HG03469 (cell line): Measurements from ENCODE around the gene IRX1.

Experiments
- ATAC-seq: cut with Tn5 transposase; IDR thresholded peaks from one replicate; pipeline ENCODE4 v1.9.1; 2021; ENCODE audit warnings: mild to moderate bottlenecking, moderate library complexity, moderate number of reproducible peaks; ENCODE audit not compliant: unreplicated experiment

The IRX1 gene

GRCh38 chr5:3600106-3601060 is 4.8 kb downstream of the IRX1 start:
- no peak for ATAC-seq

GRCh38 chr5:3601061-3601710 is 5.6 kb downstream of the IRX1 start:
- ATAC-seq: no peak

- ATAC-seq: no peak
These were observed 6.5 kb downstream of the IRX1 start for GRCh38 chr5:3601911-3602782.

- no peak for ATAC-seq
These were observed 7.3 kb downstream of the IRX1 start for GRCh38 chr5:3602785-3603502.

GRCh38 chr5:3604501-3604900 is 8.9 kb downstream of the IRX1 start:
- ATAC-seq: no peak

- no peak for ATAC-seq
These were observed 9.8 kb downstream of the IRX1 start for GRCh38 chr5:3605298-3606010.

- ATAC-seq: no peak
These were observed 10.6 kb downstream of the IRX1 start for GRCh38 chr5:3606121-3606831.

- ATAC-seq: no peak
These were observed 12.0 kb downstream of the IRX1 start for GRCh38 chr5:3607541-3608181.

GRCh38 chr5:3609120-3609681 is 13.6 kb downstream of the IRX1 start:
- no peak for ATAC-seq

GRCh38 chr5:3612591-3613042 is 17.0 kb downstream of the IRX1 start:
- no peak for ATAC-seq

- no peak for ATAC-seq
These were observed 18.1 kb downstream of the IRX1 start for GRCh38 chr5:3613726-3614125.

- no peak for ATAC-seq
These were observed 19.6 kb downstream of the IRX1 start for GRCh38 chr5:3615217-3615616.

GRCh38 chr5:3615829-3616228 is 20.2 kb downstream of the IRX1 start:
- ATAC-seq: no peak

- no peak for ATAC-seq
These were observed 23.9 kb downstream of the IRX1 start for GRCh38 chr5:3619579-3619978.

- ATAC-seq: no peak
These were observed 27.3 kb downstream of the IRX1 start for GRCh38 chr5:3622961-3623360.

- no peak for ATAC-seq
These were observed 30.0 kb downstream of the IRX1 start for GRCh38 chr5:3625626-3626025.

- ATAC-seq: no peak
These were observed 38.4 kb downstream of the IRX1 start for GRCh38 chr5:3634061-3634460.

- no peak for ATAC-seq
These were observed 43.5 kb downstream of the IRX1 start for GRCh38 chr5:3639175-3639574.
